Stimulated activated CD4-positive, alpha-beta T cell treated with anti-CD3 and anti-CD28 coated beads, Interleukin-15, amount 100 ng/mL, for 48 hours (primary cell): Measurements from ENCODE around the gene HOMER2.
"Not testable (repeated sequence)": the region's sequence is repeated elsewhere in the genome, so short reads cannot be mapped to it uniquely, and the experiment has no call there.

ENCODE experiments used
- DNase-seq, 2 donors: peaks; one replicate each; pipeline ENCODE4 v3.0.0-alpha.2; 2020; ENCODE audit warnings: low read depth in 2 of 2

HOMER2 gene

GRCh38 chr15:82964890-82965289 lies 12.4 kb upstream of the HOMER2 start:
- DNase-seq: no peak

GRCh38 chr15:82963471-82964341 lies 11.2 kb upstream of the HOMER2 start:
- DNase-seq: no peak

GRCh38 chr15:82960766-82961165 lies 8.2 kb upstream of the HOMER2 start:
- DNase-seq: no peak

- DNase-seq: no peak
These were observed 6.9 kb upstream of the HOMER2 start for GRCh38 chr15:82959423-82959822.

DNA sequence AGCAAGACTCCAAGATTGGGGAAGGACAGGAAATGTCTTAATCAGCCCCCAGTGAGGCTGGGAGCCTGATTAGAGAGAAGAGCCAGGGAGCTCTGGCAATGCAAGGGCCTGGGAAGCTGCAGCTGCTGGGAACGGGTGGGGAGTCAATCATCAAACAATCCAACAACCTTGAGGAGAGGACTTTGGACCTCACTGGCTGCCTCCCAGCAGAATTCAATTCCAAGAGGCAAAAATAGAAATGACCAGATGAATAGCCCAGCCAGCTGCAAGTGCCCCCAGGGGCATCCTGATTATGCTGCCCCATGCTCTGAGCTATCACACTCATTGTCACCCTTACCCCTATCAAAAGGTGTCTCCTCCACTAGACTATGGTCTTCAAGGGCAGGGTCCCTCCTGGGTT lies 6.1 kb upstream of the HOMER2 start:
- DNase-seq: no peak

GRCh38 chr15:82951472-82952157 lies 905 bp downstream of the HOMER2 start:
- DNase-seq: no peak

GRCh38 chr15:82950746-82951370 lies 1.7 kb downstream of the HOMER2 start:
- no peak for DNase-seq

DNA sequence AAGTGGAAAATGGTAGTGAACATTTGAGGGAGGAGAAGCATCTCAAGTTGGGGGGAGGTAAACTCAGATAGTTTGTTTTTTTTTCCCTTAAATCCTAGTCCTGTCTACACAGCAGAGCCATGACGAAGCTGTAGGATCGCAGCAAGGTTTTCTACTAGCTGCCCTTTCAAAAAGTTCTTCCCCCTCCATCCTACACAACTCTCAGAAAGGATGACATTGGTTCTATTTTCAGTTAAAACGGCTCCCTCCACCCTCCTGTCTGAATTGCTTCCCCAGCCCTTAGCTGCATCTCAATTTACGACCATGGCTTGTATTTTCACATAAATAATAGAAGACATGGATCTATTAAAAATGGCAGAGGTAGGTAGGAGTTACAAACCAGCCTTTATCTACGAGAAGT lies 2.2 kb downstream of the HOMER2 start:
- no peak for DNase-seq

- no peak for DNase-seq
These were observed 6.3 kb downstream of the HOMER2 start for GRCh38 chr15:82946155-82946701.

- DNase-seq: no peak
These were observed 7.2 kb downstream of the HOMER2 start for GRCh38 chr15:82945326-82945725.

DNA sequence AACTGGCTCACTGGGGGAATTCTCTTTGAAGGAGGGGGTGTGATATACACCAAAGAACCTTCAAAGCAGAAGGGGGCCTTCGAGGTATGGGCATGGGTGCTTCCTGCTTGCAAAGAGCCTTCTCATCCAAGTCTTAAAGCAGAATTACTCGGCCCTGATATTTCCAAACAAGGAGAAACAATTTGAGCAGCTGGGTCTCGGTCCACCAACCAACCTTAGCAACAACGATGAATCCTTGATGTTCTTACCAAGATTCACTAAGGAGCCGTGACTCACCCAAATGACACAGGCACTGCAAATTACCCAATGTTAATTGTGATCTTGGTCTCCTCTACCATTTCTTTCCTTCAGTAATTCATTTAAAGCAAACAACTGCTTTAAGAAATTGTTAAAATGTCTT lies 7.7 kb downstream of the HOMER2 start:
- DNase-seq: no peak

DNA sequence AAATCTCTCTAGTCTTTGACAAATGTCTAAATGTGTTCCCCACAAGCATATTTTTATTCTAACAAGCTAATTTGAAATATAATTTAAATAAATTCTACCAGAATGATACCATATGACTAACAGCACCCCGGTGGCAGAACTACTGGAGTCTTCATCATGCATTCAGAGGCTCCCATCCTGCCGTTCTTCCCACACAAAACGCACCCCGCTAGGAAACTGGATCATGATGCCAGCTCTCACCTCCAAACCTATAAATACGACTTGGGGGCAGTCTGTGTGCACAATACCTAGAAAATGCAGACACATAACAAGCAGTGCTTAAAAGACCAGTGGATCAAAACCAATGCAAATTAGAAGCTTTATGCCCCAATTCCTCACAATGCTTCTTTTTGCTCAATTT lies 8.5 kb downstream of the HOMER2 start:
- DNase-seq: no peak

- no peak for DNase-seq
These were observed 9.3 kb downstream of the HOMER2 start for GRCh38 chr15:82943176-82943575.

DNA sequence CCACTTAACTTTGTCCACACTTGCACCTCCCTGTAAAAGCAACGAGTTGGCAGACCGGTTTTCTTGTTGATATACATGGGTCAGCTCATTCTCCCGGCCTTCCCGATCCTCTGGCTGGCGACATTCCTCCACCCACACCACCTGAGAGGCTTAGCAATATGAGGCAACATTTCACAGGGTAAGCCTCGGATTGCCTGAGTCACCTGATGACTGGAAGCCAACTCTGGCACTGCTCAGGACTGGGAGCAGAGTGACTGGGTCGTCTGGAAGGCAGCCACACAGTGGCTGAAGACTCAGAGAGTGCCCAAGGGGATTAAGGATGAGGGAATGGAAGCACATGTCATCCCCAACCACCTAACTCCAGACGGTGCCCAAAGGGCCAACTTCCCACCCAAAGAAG lies 9.8 kb downstream of the HOMER2 start:
- no peak for DNase-seq

DNA sequence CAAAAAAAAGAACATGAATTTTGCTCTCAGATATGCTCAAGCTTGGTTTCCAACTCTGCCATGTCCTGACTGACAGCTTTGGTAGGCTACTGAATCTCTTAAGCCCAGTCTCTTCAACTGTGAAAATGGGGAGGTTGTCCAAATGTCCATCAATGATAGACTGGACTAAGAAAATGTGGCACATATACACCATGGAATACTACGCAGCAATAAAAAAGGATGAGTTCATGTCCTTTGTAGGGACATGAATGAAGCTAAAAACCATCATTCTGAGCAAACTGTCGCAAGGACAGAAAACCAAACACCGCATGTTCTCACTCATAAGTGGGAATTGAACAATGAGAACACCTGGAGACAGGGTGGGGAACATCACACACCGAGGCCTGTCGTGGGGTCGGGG lies 12.8 kb downstream of the HOMER2 start:
- DNase-seq: not testable (repeated sequence)

- no peak for DNase-seq
These were observed 14.8 kb downstream of the HOMER2 start for GRCh38 chr15:82937712-82938058.

DNA sequence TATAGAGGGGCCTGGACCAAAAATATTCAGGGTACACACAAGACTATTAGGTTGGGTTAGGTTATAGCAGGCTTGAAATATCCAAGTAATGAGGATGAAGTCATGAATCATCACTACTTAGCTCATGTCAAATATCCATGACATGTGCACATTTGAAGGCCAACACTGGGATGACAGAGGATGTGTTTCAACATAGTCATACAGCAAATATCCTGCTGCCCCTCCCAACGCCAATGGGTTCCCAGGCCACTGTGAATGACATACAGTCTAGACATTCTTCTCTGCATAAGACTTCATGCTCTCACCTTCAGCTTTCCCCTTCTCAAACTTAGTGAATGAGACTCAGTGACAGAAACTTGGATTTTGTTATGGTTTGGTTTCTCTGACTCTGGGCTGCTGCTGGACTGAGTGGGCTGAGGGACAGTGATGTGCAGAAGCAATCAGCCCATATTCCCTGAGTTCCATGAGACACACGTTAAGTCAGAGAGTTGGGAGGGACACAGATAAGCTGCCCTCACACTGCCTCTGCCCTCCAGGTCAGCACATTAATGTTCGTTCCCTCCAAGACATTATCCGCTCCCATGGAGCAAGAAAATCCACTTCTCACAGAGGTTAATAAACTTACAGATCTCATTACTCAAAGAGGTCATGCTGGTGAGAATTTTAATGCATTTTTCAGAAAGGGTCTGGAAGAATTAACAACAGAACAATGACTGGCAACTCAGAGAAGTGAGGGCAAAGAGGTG lies 15.4 kb downstream of the HOMER2 start:
- no peak for DNase-seq

DNA sequence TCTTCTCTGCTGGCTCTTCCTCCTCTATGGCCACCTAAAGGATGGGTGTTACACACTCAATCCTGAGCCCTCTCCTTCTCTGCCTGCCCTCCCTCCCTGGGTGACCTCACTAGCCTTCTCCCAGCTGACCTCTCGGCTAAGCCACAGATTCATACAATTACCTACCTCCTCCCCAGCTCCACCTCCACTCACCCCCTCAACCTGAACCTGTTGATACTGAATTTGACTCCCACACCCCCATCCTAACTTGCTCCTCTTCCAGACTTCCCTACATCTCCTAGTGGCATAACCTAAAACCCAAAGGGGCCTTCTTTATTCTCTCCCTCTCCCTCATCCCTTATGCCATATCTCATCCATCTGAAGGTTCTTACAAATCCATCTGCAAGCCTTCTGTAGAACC lies 17.1 kb downstream of the HOMER2 start:
- no peak for DNase-seq

GRCh38 chr15:82934100-82934880 lies 18.2 kb downstream of the HOMER2 start:
- DNase-seq: no peak

GRCh38 chr15:82933576-82933975 lies 18.9 kb downstream of the HOMER2 start:
- no peak for DNase-seq

GRCh38 chr15:82931221-82931620 lies 21.3 kb downstream of the HOMER2 start:
- no peak for DNase-seq
